ENCODE data around the gene KLHL7.

The KLHL7 gene

DNA sequence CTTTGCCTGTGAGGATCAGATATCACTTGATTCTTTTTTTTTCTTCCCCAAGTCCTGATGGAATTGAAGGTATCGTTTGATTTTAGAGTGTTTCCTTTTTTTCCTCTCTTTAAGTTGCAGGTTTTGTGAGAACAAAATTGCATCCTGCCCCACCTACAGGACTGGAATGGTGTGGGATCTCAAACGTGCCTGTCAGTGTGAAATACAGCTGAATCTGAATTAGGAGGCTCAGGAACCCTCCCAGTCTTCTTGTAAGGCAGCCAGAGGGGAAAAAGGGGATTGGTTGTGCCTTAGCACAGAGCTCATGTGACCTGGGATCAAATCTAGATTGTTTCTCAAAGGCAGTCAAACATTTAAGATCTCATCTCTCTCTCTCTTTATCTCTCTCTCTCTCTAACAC, 32.7 kb upstream of the KLHL7 start:
- TF ChIP-seq, protein P1, sequence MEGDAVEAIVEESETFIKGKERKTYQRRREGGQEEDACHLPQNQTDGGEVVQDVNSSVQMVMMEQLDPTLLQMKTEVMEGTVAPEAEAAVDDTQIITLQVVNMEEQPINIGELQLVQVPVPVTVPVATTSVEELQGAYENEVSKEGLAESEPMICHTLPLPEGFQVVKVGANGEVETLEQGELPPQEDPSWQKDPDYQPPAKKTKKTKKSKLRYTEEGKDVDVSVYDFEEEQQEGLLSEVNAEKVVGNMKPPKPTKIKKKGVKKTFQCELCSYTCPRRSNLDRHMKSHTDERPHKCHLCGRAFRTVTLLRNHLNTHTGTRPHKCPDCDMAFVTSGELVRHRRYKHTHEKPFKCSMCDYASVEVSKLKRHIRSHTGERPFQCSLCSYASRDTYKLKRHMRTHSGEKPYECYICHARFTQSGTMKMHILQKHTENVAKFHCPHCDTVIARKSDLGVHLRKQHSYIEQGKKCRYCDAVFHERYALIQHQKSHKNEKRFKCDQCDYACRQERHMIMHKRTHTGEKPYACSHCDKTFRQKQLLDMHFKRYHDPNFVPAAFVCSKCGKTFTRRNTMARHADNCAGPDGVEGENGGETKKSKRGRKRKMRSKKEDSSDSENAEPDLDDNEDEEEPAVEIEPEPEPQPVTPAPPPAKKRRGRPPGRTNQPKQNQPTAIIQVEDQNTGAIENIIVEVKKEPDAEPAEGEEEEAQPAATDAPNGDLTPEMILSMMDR (IDR thresholded peaks at IDR 0.05; ENCODE audit: low read depth, low read length), result no peak
- H3K4me3 ChIP-seq (ENCODE audit: low read depth, low read length), result no peak overlapping the region

DNA sequence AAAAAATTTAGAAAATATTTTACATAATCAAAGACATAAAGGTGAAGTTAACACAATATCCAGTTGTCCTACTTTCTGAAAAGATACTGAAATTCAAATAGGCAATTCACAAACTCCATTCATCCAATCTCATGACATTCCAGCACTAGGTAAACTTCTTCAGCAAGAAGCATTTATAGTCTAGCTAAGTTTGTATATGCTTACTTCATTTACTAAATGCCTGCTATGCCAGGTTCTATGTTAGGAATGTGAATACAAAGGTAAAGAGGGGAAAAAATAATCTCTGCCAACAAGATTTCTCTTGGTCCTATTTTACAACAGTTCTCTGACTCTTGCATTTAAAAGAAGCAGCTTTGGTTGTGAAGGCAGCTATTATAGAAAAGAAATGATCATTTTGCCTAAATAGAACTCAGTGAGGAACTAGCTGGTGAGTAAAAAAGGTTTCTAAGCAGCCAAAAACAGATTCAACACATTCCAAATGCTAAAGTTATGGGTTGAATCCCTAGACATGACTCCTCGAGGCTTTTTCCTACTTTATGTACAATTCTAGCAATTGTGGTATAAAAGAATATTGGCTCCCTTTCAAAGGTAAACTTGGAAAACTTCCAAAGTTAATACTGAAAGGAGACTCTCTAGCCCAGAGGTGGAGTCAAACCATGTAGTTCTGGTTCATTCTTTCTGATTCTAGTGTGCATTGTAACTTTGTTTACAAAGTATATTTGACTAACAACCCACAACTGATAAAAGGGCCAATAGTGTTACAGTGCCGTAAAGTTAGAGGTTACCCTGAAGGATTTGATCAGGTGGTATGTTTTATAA, 30.9 kb upstream of the KLHL7 start:
- TF ChIP-seq, protein P1 (IDR thresholded peaks at IDR 0.05; ENCODE audit: low read depth, low read length), result no peak
- no peak overlapping the region for H3K4me3 ChIP-seq (ENCODE audit: low read depth, low read length)

DNA sequence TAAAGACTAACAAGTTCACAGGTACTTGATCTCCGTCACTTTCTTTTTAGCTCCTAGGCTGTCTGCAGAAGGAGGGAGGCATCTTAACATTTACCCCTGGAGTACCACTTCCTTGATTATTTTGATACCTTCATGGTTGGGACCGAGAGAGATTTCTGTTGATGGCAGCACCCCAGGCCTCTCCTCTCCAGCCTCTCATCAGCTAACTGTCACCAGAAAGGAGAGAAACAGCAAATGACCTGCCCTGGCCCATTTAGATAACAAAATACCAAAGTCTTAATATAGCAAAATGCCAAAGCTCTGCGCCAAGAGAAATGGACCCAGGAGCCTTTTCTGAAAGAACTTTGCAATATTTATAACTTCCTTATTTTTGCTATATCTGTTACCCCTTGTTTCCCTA, 30.0 kb upstream of the KLHL7 start:
- H3K4me3 ChIP-seq (ENCODE audit: low read depth, low read length), result no peak overlapping the region
- TF ChIP-seq, protein P1 (IDR thresholded peaks at IDR 0.05; ENCODE audit: low read depth, low read length), result no peak

DNA sequence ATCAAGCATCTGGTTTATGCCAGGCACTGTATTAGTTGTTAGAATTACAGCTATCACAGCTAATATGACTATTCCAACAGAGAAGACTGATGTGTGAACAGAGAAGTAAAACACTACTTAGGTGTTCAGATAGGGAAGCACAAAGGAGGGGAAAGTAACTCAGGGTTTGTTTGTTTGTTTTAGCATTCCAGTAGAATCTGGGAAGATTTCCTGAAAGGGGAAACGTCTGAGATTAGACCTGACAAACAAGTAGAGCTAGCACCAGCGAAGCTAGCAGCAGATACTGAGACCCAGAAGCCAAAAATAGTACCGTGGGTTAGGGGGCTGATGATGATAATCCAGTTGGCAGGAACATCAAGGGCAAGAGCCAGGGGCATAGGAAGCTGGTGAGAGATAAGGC, 28.8 kb upstream of the KLHL7 start:
- TF ChIP-seq, protein P1 (IDR thresholded peaks at IDR 0.05; ENCODE audit: low read depth, low read length), result no peak
- H3K4me3 ChIP-seq (ENCODE audit: low read depth, low read length), result no peak overlapping the region

DNA sequence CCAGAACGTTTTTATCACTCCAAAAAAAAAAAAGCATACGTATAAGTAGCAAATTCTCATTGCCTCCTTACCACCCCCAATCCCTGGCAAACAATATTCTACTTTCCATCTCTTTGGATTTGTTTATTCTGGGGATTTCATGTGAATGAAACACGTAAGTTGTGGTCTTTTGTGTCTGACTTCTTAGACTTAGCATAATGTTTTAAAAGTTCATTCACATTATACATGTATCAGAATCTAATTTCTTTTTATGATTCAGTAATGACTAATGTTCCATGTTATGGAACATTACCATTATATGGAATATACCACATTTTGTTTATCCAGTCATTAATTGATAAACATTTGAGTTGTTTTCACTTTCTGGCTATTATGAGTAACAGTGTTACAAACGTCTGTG, 12.5 kb upstream of the KLHL7 start:
- TF ChIP-seq, protein P1 (IDR thresholded peaks at IDR 0.05; ENCODE audit: low read depth, low read length), result no peak
- no peak overlapping the region for H3K4me3 ChIP-seq (ENCODE audit: low read depth, low read length)

DNA sequence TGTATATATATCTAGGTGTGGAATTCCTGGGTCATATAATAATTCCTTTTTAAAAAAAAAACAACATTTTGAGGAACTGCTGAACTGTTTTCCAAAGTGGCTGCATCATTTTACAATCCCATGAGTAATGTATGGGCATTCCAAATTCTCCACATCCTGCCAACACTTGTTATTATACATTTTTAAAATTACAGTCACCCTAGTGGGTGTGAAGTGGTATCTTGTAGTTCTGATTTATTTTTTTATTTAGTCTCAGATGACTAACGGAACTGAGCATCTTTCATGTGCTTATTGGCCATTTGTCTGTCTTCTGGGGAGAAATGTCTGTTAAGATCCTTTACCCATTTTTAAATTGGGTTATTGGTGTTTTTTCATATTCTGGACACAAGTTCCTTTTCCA, 12.0 kb upstream of the KLHL7 start:
- TF ChIP-seq, protein P1 (IDR thresholded peaks at IDR 0.05; ENCODE audit: low read depth, low read length), result no peak
- H3K4me3 ChIP-seq (ENCODE audit: low read depth, low read length), result no peak overlapping the region

DNA sequence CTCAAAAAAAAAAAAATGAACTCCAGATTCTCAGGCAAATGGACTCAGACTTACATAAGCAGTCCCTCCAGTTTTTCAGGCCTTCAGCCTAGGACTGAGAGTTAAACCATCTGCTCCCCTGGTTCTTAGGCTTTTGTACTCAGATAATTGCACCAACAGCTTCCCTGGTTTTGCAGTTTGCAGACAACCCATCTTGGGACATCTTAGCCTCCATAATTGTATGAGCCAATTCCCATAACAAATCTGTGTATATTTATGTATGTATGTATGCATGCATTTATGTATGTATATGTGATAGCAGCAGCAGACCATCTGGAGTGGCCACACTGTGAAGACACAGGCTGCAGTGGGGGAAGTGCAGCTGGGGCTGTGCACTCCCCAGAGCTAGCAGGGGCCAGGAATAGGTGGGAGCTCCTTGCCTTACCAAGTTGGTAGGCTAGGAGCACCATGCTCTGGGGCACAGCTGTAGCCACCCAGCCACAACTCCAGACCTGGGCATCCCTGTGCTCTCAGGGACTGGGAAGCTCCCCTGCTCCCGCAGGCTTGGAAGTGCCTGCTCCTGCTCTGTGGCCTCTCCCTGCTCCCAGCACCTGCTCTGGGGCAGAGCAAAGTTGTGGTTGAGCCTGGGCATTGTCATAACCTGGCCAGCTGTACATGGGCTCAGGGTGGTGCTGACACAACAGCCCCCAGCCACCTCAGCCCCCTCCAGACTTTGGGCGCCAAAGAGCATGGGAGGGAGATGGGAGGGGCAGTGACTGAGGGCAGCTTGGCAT, 8.9 kb upstream of the KLHL7 start:
- H3K4me3 ChIP-seq (ENCODE audit: low read depth, low read length), result no peak overlapping the region
- TF ChIP-seq, protein P1 (IDR thresholded peaks at IDR 0.05; ENCODE audit: low read depth, low read length), result no peak

All from WI38 (cell line).